Sigmoid colon (tissue), 7 donors: ENCODE results near the gene ISL1. TPM values are rescaled to one million over a fixed set of nuclear protein-coding genes. Genes with fewer than 3 reads are reported as not detected.

ENCODE experiments used
- DNase-seq: peaks from one replicate; pipeline ENCODE4 v3.0.0-alpha.2; 2019
- H3K27ac ChIP-seq, 4 donors: fragments of 200-600 bp; sonication (generic); one replicate each; pipeline ENCODE4 v1.5.1; 2016 to 2019; ENCODE audit warnings: mild to moderate bottlenecking in 1 of 4
- H3K27me3 ChIP-seq, 3 donors: fragments of 200-600 bp; sonication (generic); one replicate each; pipeline ENCODE4 v1.5.1; 2019; ENCODE audit warnings: mild to moderate bottlenecking in 1 of 3
- H3K36me3 ChIP-seq, 4 donors: fragments of 200-600 bp; sonication (generic); one replicate each; pipeline ENCODE4 v1.5.1; 2016 to 2019
- H3K4me1 ChIP-seq, 4 donors: fragments of 200-600 bp; sonication (generic); one replicate each; pipeline ENCODE4 v1.5.1; 2017 to 2019
- H3K4me3 ChIP-seq, 4 donors: fragments of 200-600 bp; sonication (generic); one replicate each; pipeline ENCODE4 v1.5.1; 2017 to 2019; ENCODE audit warnings: mild to moderate bottlenecking in 2 of 4, moderate library complexity in 1 of 4
- H3K9me3 ChIP-seq, 4 donors: fragments of 200-600 bp in 3 of 4; sonication (generic) in 3 of 4; one replicate each; pipeline versions ENCODE4 v1.5.1 to v1.6.1; 2013 to 2019
- EP300 ChIP-seq, 4 donors: sonication (generic); formaldehyde crosslinking; IDR thresholded peaks; one replicate each; pipeline ENCODE4 v1.6.1; 2017; ENCODE audit warnings: antibody characterized with exemption in 4 of 4
- POLR2A ChIP-seq, 2 donors: fragments of 450-650 bp; IDR thresholded peaks; one replicate each; pipeline ENCODE4 v1.6.1; 2016; ENCODE audit warnings: antibody characterized with exemption in 2 of 2, mild to moderate bottlenecking in 2 of 2, moderate library complexity in 2 of 2
- POLR2AphosphoS5 ChIP-seq, 4 donors: sonication (generic); formaldehyde crosslinking; IDR thresholded peaks; one replicate each; pipeline ENCODE4 v1.6.1; 2017; ENCODE audit warnings: antibody characterized with exemption in 4 of 4
- WGBS, 2 donors: extraction: QIAGEN DNeasy Blood & Tissue Kit; methylation state at CpG; one replicate each; pipeline ENCODE4 v1.1.7; 2013; 5-methylcytosine and 5-hydroxymethylcytosine counted together
- intact Hi-C: fragments of 100-400 bp; cut with DNase I; formaldehyde crosslinking; loops from one replicate; pipeline ENCODE4 v1.15.1; 2023
- polyA plus RNA-seq, 3 donors: library from polyadenylated mRNA; stranded (reverse); fragments of 200-250 nt; gene quantifications; one replicate each; pipeline ENCODE4 v1.2.3, GENCODE V29; 2013
- total RNA-seq, 4 donors: library from RNA; depleted of rRNA; stranded (reverse); fragments of >200 nt; gene quantifications; one replicate each; pipeline ENCODE4 v1.1.0, GENCODE V29; 2016
- TF ChIP-seq, protein P1 (sequence below), 4 experiments: fragments of 450-650 bp in 3 of 4; fragments of 200-600 bp in 1 of 4; IDR thresholded peaks; one replicate each; pipeline ENCODE4 v1.5.1; 2016 to 2019; ENCODE audit warnings: antibody characterized with exemption in 4 of 4, mild to moderate bottlenecking in 3 of 4, moderate library complexity in 2 of 4
- donor health status: healthy with polysubstance abuse.
- donor health status: Bipolar disorder and iron deficiency.
- donor health status: healthy.

Gene ISL1
- total and polyA plus RNA-seq, 7 donors: 0.46 to 1.2 (median 1.1) TPM

DNA sequence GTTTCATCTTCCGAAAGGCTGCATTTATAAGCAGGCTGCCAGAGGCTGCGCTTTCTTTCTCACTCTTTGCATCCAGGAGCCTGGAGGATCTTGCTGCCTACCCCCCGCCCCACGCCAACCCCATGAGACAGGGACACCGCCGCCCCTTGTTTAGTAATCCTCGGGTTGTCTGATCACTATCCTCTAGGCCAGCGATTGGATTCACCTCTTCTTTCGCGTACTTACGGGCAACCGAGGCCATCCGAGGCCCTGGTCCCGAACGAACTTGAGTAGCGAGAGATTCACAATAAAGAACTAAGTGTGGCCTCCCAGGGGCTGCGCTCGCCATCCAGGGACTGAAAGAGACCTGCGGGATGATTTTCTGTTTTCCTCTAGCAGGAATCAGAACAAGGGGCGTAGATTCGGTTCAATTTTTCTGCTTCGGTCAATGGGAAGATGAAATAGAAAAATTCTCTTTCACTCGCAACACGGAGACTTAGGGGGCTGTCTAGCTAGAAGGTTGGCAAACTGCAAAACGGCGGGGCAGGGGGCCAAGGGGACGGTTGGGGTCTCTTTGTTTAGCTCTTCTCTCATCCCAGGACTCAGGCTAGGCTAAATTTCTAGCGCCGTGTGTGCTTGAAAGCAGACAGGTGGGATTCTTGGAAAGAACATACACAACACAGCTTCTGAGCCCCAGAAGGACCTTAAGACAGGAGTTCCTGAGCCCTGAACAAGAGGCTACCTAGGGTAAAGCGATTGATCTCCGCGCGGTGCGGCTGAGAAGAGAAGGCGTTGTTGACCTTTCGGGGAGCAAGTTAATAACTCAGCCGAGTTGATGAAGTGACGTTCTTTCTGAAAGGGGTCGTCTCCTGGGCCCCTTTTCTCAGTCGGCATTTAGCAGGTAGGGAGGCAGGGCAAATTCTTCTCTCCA is 5.8 kb upstream of the ISL1 start:
- peaks cover 0 to 64% (median 3%) of the 10 kb centered on the region in 3 donors for H3K27me3 ChIP-seq
- H3K4me1 ChIP-seq: peaks cover 0 to 3% (median under 1%) of the 10 kb centered on the region in 4 donors
- 38 to 48% methylated on average over 40 of the region's 40 CpGs for WGBS, 2 donors
- TF ChIP-seq POLR2AphosphoS5 (IDR thresholded peaks at IDR 0.05): no peak
- TF ChIP-seq, protein P1, sequence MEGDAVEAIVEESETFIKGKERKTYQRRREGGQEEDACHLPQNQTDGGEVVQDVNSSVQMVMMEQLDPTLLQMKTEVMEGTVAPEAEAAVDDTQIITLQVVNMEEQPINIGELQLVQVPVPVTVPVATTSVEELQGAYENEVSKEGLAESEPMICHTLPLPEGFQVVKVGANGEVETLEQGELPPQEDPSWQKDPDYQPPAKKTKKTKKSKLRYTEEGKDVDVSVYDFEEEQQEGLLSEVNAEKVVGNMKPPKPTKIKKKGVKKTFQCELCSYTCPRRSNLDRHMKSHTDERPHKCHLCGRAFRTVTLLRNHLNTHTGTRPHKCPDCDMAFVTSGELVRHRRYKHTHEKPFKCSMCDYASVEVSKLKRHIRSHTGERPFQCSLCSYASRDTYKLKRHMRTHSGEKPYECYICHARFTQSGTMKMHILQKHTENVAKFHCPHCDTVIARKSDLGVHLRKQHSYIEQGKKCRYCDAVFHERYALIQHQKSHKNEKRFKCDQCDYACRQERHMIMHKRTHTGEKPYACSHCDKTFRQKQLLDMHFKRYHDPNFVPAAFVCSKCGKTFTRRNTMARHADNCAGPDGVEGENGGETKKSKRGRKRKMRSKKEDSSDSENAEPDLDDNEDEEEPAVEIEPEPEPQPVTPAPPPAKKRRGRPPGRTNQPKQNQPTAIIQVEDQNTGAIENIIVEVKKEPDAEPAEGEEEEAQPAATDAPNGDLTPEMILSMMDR (IDR thresholded peaks at IDR 0.05): no peak
- no peak for TF ChIP-seq POLR2A (IDR thresholded peaks at IDR 0.05)
- TF ChIP-seq EP300 (IDR thresholded peaks at IDR 0.05): no peak
- intact Hi-C loops: no loop called here
- no peak for DNase-seq
- no peak overlapping the region for H3K4me3 ChIP-seq
- no peaks in the 10 kb centered on the region for H3K36me3 ChIP-seq
- no peak overlapping the region for H3K27ac ChIP-seq
- no peaks in the 10 kb centered on the region for H3K9me3 ChIP-seq

DNA sequence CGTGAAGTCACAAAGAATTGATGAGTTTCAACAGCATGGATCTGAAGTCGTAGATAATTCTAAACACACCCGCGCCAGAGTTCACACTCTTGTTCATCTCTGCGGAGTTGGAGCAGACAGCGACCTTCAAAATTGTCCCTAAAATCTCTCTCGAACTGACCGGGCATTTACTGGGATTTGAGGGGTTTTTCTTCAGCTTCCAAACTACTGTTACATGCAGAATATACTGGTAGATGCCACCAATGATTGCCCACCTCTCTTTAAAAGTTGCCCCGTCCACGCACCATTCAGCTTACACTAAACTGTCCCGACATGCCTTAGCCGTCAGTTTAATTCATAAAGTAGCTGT is 5.2 kb upstream of the ISL1 start:
- no peaks in the 10 kb centered on the region for H3K36me3 ChIP-seq
- WGBS, 2 donors: 22 to 24% methylated on average over 12 of the region's 12 CpGs
- H3K27me3 ChIP-seq: peaks cover 0 to 70% (median 4%) of the 10 kb centered on the region in 3 donors
- DNase-seq: no peak
- H3K4me1 ChIP-seq: peaks cover 0 to 8% (median 2%) of the 10 kb centered on the region in 4 donors
- H3K9me3 ChIP-seq: no peaks in the 10 kb centered on the region
- intact Hi-C loops: no loop called here
- no peak for TF ChIP-seq POLR2A (IDR thresholded peaks at IDR 0.05)
- TF ChIP-seq POLR2AphosphoS5 (IDR thresholded peaks at IDR 0.05): no peak
- TF ChIP-seq, protein P1 (IDR thresholded peaks at IDR 0.05): no peak
- TF ChIP-seq EP300 (IDR thresholded peaks at IDR 0.05): no peak
- peak overlapping the region in 1 of 4 donors; percentile 3 for H3K27ac ChIP-seq
- no peak overlapping the region for H3K4me3 ChIP-seq

DNA sequence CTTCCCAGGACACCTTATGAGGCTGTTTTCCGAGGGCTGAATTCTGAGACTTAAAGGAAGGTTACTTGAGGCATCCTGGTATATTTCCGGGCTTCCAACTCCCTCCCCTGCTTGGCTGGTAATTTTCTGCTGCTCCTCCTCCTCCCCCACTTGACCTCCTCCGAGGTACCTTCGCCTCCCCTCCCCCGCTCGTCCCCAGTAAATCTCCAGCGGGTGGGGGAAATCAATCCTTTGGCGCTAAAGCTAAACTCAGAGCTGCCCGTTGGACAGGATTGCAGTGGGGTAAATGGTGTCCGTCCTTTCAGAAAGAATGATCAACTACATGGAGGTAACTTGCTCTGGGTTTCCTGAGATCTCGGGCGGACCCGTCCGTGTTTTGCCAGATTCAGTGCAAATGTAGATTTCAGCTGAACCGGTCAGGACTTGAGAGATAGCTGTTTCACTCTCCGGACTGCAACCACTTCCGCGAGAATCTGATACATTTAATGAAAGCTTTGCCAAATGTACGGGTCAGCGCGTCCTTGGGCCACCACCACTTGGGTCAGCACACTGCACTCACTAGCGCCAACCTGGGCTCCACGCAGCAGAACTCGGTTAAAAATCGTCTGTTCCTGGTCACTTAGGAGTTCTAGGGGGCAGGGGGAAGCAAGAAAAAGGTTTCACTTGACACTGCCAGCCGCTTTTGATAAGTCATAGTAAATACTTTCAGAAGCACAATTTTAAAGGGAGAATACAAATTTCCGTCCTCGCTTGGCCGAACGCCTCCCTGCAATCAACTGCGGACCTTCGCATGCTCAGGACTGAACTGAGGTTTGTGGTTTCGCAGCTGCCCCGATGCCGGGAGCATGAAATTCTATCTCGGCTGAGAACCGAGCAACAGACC is 4.6 kb upstream of the ISL1 start:
- Histone ChIP-seq H3K27ac (peak overlapping the region in 2 of 4 donors; percentile 3 to 29), H3K4me1 (peaks cover 0 to 12% (median 3%) of the 10 kb centered on the region in 4 donors), H3K9me3 (no peaks in the 10 kb centered on the region), H3K36me3 (no peaks in the 10 kb centered on the region), H3K27me3 (peaks cover 0 to 73% (median 10%) of the 10 kb centered on the region in 3 donors), H3K4me3 (peak overlapping the region in 2 of 4 donors; percentile 6 to 13)
- DNase-seq: no peak
- 4 to 9% methylated on average over 37 of the region's 37 CpGs for WGBS, 2 donors
- intact Hi-C loops: no loop called here
- TF ChIP-seq POLR2AphosphoS5 (IDR thresholded peaks at IDR 0.05): no peak
- no peak for TF ChIP-seq EP300 (IDR thresholded peaks at IDR 0.05)
- no peak for TF ChIP-seq POLR2A (IDR thresholded peaks at IDR 0.05)
- TF ChIP-seq, protein P1 (IDR thresholded peaks at IDR 0.05): no peak

DNA sequence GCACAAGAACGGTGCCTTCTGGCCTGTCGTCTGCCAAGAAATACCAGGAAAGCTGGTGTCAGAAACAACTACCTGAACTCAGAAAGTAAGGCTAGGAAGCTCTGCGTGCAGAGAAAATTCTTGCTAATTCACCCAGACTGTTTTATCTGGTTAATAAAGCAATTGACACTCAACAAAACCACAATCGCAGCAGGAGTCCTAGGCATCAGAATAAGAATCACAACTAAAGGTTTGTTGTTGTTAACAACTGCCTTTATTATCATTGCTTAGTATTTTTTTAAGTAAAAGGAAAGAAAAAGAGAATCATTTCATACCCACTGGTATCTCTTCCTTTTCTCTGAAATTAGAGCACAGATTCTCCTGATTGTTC is 3.9 kb upstream of the ISL1 start:
- Histone ChIP-seq H3K9me3 (no peaks in the 10 kb centered on the region), H3K27me3 (peaks cover 0 to 79% (median 10%) of the 10 kb centered on the region in 3 donors), H3K4me1 (peaks cover 0 to 16% (median 5%) of the 10 kb centered on the region in 4 donors), H3K27ac (peak overlapping the region in 1 of 4 donors; percentile 3), H3K4me3 (peak overlapping the region in 1 of 4 donors; percentile 6), H3K36me3 (no peaks in the 10 kb centered on the region)
- TF ChIP-seq POLR2A (IDR thresholded peaks at IDR 0.05): no peak
- TF ChIP-seq EP300 (IDR thresholded peaks at IDR 0.05): no peak
- TF ChIP-seq, protein P1 (IDR thresholded peaks at IDR 0.05): no peak
- TF ChIP-seq POLR2AphosphoS5 (IDR thresholded peaks at IDR 0.05): no peak
- 10 to 15% methylated on average over 4 of the region's 4 CpGs for WGBS, 2 donors
- no peak for DNase-seq
- intact Hi-C loops: no loop called here
